ENCODE results near the gene MYLIP.

GRCh38 chr6:16180696-16181438, 52.0 kb downstream of the MYLIP start:
- TF ChIP-seq CTCF (IDR thresholded peaks at IDR 0.05), result no peak
- no peak for TF ChIP-seq POLR2AphosphoS5 (IDR thresholded peaks at IDR 0.05)
- no peak for TF ChIP-seq EP300 (IDR thresholded peaks at IDR 0.05)
- no peak for TF ChIP-seq POLR2A (IDR thresholded peaks at IDR 0.05; ENCODE audit: low read depth)
